PC-3 (cell line): ENCODE data around the gene ACTL8. TPM values are rescaled to one million over a fixed set of nuclear protein-coding genes. Genes with fewer than 3 reads are reported as not detected.

Experiments
- ATAC-seq: fragments of 200-7000 bp; cut with Tn5 transposase; 2 replicates; pipeline ENCODE4 v1.9.1; 2020; ENCODE audit warnings: mild to moderate bottlenecking, moderate library complexity
- BruUV-seq: library from RNA; stranded (reverse); fragments of 400-500 nt; replicated peaks from 2 replicates; lab custom pipeline; 2021; lab: Mats Ljungman, UMichigan
- CTCF ChIA-PET: fragments of 300-600 bp; sonication (Branson Sonifier 250); formaldehyde crosslinking; loops from one replicate; lab custom pipeline; 2022; ENCODE audit warnings: antibody characterized with exemption; lab: Charles Lee
- POLR2A ChIA-PET: fragments of 300-600 bp; sonication (Branson Sonifier 250); formaldehyde crosslinking; loops from one replicate; lab custom pipeline; 2022; ENCODE audit warnings: antibody characterized with exemption; ENCODE audit not compliant: unreplicated experiment; lab: Charles Lee
- DNase-seq: peaks from one replicate; pipeline ENCODE4 v3.0.0-alpha.2; 2015
- H2AFZ ChIP-seq: fragments of 300-600 bp; sonication (generic); 2 replicates; pipeline ENCODE4 v1.6.0; 2016; ENCODE audit warnings: antibody characterized with exemption, low read length
- H3F3A ChIP-seq: fragments of 300-600 bp; sonication (generic); one replicate; pipeline ENCODE4 v1.6.0; 2017; ENCODE audit warnings: antibody characterized with exemption, low read length, control low read depth, mild to moderate bottlenecking; ENCODE audit not compliant: unreplicated experiment
- H3K27ac ChIP-seq: fragments of 300-600 bp; sonication (generic); 2 replicates; pipeline ENCODE4 v1.5.1; 2016; ENCODE audit warnings: mild to moderate bottlenecking, low read length
- H3K27me3 ChIP-seq: fragments of 300-600 bp; sonication (generic); 2 replicates; pipeline ENCODE4 v1.6.1; 2016; ENCODE audit warnings: low read length, mixed read lengths
- H3K36me3 ChIP-seq: fragments of 300-600 bp; sonication (generic); 2 replicates; pipeline ENCODE4 v1.6.1; 2016; ENCODE audit warnings: low read depth, mixed run types, low read length, mixed read lengths
- H3K4me1 ChIP-seq: fragments of 300-600 bp; sonication (generic); 2 replicates; pipeline ENCODE4 v1.5.1; 2016; ENCODE audit warnings: low read length; ENCODE audit not compliant: insufficient read depth
- H3K4me2 ChIP-seq: fragments of 300-600 bp; sonication (generic); 2 replicates; pipeline ENCODE4 v1.6.0; 2016; ENCODE audit warnings: low read length
- H3K4me3 ChIP-seq: fragments of 300-600 bp; sonication (generic); 2 replicates; pipeline ENCODE4 v1.5.1; 2016; ENCODE audit warnings: mild to moderate bottlenecking, low read length, mixed read lengths
- H3K79me2 ChIP-seq: fragments of 300-600 bp; sonication (generic); 2 replicates; pipeline ENCODE4 v1.6.1; 2017; ENCODE audit warnings: low read length, mixed read lengths
- H3K9ac ChIP-seq: fragments of 300-600 bp; sonication (generic); 2 replicates; pipeline ENCODE4 v1.6.0; 2016; ENCODE audit warnings: mild to moderate bottlenecking, low read length
- H3K9me2 ChIP-seq: fragments of 300-600 bp; sonication (generic); replicated peaks from 2 replicates; pipeline ENCODE4 v1.6.1; 2016; ENCODE audit warnings: mixed run types, low read length, mixed read lengths
- H3K9me3 ChIP-seq: fragments of 300-600 bp; sonication (generic); 2 replicates; pipeline ENCODE4 v1.6.1; 2016; ENCODE audit warnings: low read length, mixed read lengths
- H4K20me1 ChIP-seq: fragments of 300-600 bp; sonication (generic); 2 replicates; pipeline ENCODE4 v1.6.1; 2016; ENCODE audit warnings: low read length, mixed read lengths
- CTCF ChIP-seq: fragments of 300-600 bp; sonication (generic); conservative IDR thresholded peaks from 2 replicates; pipeline ENCODE4 v1.5.1; 2017; ENCODE audit warnings: antibody characterized with exemption, low read depth, mild to moderate bottlenecking, low read length
- EZH2 ChIP-seq: fragments of 300-600 bp; sonication (generic); IDR thresholded peaks from one replicate; pipeline ENCODE4 v1.6.1; 2017; ENCODE audit warnings: antibody characterized with exemption, mild to moderate bottlenecking, low read length; ENCODE audit not compliant: unreplicated experiment
- EZH2phosphoT487 ChIP-seq: fragments of 300-600 bp; sonication (generic); IDR thresholded peaks from 2 replicates; pipeline ENCODE4 v1.6.1; 2018; ENCODE audit warnings: mild to moderate bottlenecking, antibody characterized with exemption, low read length, borderline replicate concordance
- intact Hi-C: fragments of 100-400 bp; cut with micrococcal nuclease; formaldehyde crosslinking; loops from 2 replicates; pipeline ENCODE4 v1.9.0; 2023
- total RNA-seq: library from RNA; depleted of rRNA; stranded (reverse); fragments of >200 nt; gene quantifications from 2 replicates; pipeline ENCODE4 v1.2.3, GENCODE V29; 2014

Gene ACTL8
- total RNA-seq, 1 experiment from 2014 or later: not detected

DNA sequence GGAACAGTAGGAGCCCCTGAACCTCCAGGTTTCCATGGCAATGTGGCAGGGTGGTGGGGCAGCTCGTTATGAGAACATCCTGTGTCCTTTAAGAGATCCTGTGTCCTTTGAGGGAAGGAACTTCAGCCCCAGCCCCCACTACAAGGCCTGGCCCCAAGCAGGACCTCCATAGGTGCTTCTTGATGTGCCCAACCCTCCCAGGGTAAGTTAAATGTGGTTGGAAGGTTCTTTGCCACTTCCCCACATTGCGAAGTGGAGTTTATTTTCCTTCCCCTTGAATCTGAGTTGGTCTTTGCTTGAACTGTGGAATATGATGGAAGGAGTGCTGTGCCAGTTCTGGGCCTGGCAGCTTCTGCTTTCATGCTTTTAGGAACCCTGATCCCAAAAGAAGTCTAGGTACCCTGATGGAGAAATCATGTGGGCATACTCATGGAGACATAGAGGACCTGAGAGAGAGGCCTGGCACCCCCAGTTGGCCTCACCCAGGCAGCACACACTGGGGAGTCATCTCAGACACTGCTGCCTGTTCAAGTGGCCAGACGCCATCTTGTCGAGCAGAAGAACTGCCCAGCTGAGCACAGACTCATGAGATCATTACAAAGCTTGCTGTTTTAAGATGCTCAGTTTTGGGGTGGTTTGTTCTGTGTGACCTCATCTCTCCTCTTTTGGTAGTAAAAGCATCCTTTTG, 44.1 kb upstream of the ACTL8 start:
- BruUV-seq: no TSS peak
- Histone ChIP-seq H3F3A (no peaks in the 10 kb centered on the region), H3K9me3 (no peaks in the 10 kb centered on the region), H3K36me3 (no peaks in the 10 kb centered on the region), H3K4me2 (no peak overlapping the region), H4K20me1 (no peaks in the 10 kb centered on the region), H3K9me2 (no peaks in the 10 kb centered on the region), H3K79me2 (no peaks in the 10 kb centered on the region), H3K9ac (no peak overlapping the region), H3K4me1 (no peaks in the 10 kb centered on the region), H3K27me3 (peaks cover 7% of the 10 kb centered on the region; the same call in 1 of the 2 replicates), H3K4me3 (no peak overlapping the region), H3K27ac (no peak overlapping the region), H2AFZ (no peak overlapping the region)
- POLR2A ChIA-PET: no interaction called here
- CTCF ChIA-PET: no interaction called here
- no peak for DNase-seq
- intact Hi-C loops: no loop called here
- no peak for ATAC-seq
- no peak for TF ChIP-seq EZH2phosphoT487
- no peak for TF ChIP-seq EZH2
- no peak for TF ChIP-seq CTCF

DNA sequence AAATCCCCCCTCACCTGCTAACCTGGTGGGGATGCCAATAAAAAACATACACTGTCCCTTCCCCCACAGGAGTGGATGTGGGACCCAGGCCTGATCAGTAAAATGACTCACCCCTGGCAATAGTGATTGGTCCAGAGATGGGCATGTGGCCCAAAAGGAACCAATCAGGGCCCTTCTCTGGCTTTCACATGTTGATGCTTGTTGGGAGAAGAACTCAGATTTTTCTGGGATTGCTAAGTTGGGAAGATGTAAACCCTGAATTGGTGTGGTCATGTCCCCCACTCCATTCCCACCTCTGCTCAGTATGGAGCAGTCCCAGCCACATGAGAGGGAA, 43.6 kb upstream of the ACTL8 start:
- no TSS peak for BruUV-seq
- no peak for DNase-seq
- CTCF ChIA-PET: no interaction called here
- no peaks in the 10 kb centered on the region for H3K9me2 ChIP-seq
- POLR2A ChIA-PET: no interaction called here
- no peak for ATAC-seq
- H3K36me3 ChIP-seq: no peaks in the 10 kb centered on the region
- no peaks in the 10 kb centered on the region for H4K20me1 ChIP-seq
- H3F3A ChIP-seq: no peaks in the 10 kb centered on the region
- no peak overlapping the region for H3K9ac ChIP-seq
- H3K27me3 ChIP-seq: peaks cover 2% of the 10 kb centered on the region; the same call in 1 of the 2 replicates
- no peak overlapping the region for H3K27ac ChIP-seq
- no peak overlapping the region for H3K4me2 ChIP-seq
- no peak for TF ChIP-seq EZH2
- TF ChIP-seq EZH2phosphoT487: no peak
- no peak for TF ChIP-seq CTCF
- H3K4me1 ChIP-seq: no peaks in the 10 kb centered on the region
- no peaks in the 10 kb centered on the region for H3K79me2 ChIP-seq
- H2AFZ ChIP-seq: no peak overlapping the region
- H3K9me3 ChIP-seq: no peaks in the 10 kb centered on the region
- intact Hi-C loops: no loop called here
- no peak overlapping the region for H3K4me3 ChIP-seq

GRCh38 chr1:17711941-17712340, 43.2 kb upstream of the ACTL8 start:
- no peak for ATAC-seq
- no TSS peak for BruUV-seq

More at GRCh38 chr1:17711941-17712340, 43.2 kb upstream of the ACTL8 start:
- Histone ChIP-seq H3K4me3 (no peak overlapping the region), H3K4me2 (no peak overlapping the region), H3K27ac (no peak overlapping the region), H3K4me1 (no peaks in the 10 kb centered on the region), H3K36me3 (no peaks in the 10 kb centered on the region), H3F3A (no peaks in the 10 kb centered on the region), H3K9me3 (no peaks in the 10 kb centered on the region), H3K9me2 (no peaks in the 10 kb centered on the region), H3K27me3 (no peaks in the 10 kb centered on the region), H3K9ac (no peak overlapping the region), H3K79me2 (no peaks in the 10 kb centered on the region), H2AFZ (no peak overlapping the region), H4K20me1 (no peaks in the 10 kb centered on the region)
- ChIA-PET POLR2A (no interaction called here), CTCF (no interaction called here)
- intact Hi-C loops: no loop called here
- TF ChIP-seq EZH2phosphoT487 (no peak), EZH2 (no peak), CTCF (no peak)
- no peak for DNase-seq
